Ectodermal cell (in vitro differentiated cells): Measurements from ENCODE around the gene MBNL2.

Experiments
- H3K27ac ChIP-seq: 2 replicates; pipeline ENCODE4 v1.7.0; 2013; ENCODE audit warnings: mild to moderate bottlenecking, low read depth, low read length; ENCODE audit not compliant: insufficient read depth, poor library complexity, severe bottlenecking
- H3K27me3 ChIP-seq: 2 replicates; pipeline ENCODE4 v1.7.0; 2013; ENCODE audit warnings: mild to moderate bottlenecking, low read length; ENCODE audit not compliant: insufficient read depth, control insufficient read depth, poor library complexity, severe bottlenecking
- H3K36me3 ChIP-seq: one replicate; pipeline ENCODE4 v1.7.0; 2013; ENCODE audit warnings: low read length; ENCODE audit not compliant: control insufficient read depth, insufficient read depth
- H3K4me1 ChIP-seq: one replicate; pipeline ENCODE4 v1.7.0; 2013; ENCODE audit warnings: low read length; ENCODE audit not compliant: control insufficient read depth, insufficient read depth
- H3K4me3 ChIP-seq: 2 replicates; pipeline ENCODE4 v1.7.0; 2013; ENCODE audit warnings: low read depth, low read length, control low read depth; ENCODE audit not compliant: insufficient read depth
- H3K9me3 ChIP-seq: 2 replicates; pipeline ENCODE4 v1.7.0; 2013; ENCODE audit warnings: mild to moderate bottlenecking, low read length, moderate library complexity; ENCODE audit not compliant: control insufficient read depth
- WGBS, 2 experiments: methylation state at CpG; one replicate each; pipeline ENCODE4 v1.1.7; 2013; ENCODE audit warnings: missing lambda C conversion rate in 2 of 2; 5-methylcytosine and 5-hydroxymethylcytosine counted together

Gene MBNL2

GRCh38 chr13:97269603-97270002, 47.5 kb downstream of the MBNL2 start:
- WGBS, 2 experiments, result 91 to 100% methylated on average over 2 of the region's 3 CpGs
- no peaks in the 10 kb centered on the region for H3K27me3 ChIP-seq
- H3K36me3 ChIP-seq, result no peaks in the 10 kb centered on the region
- H3K9me3 ChIP-seq, result no peaks in the 10 kb centered on the region
- peaks cover 15% of the 10 kb centered on the region for H3K4me1 ChIP-seq
- H3K4me3 ChIP-seq, result no peak overlapping the region
- no peak overlapping the region for H3K27ac ChIP-seq

GRCh38 chr13:97272526-97272925, 50.4 kb downstream of the MBNL2 start:
- no CpG with 5 or more reads among the region's 1 CpG for WGBS, 2 experiments

GRCh38 chr13:97273341-97273831, 51.3 kb downstream of the MBNL2 start:
- H3K27ac ChIP-seq, result no peak overlapping the region
- H3K4me3 ChIP-seq, result no peak overlapping the region
- no peaks in the 10 kb centered on the region for H3K9me3 ChIP-seq
- H3K4me1 ChIP-seq, result no peaks in the 10 kb centered on the region
- no peaks in the 10 kb centered on the region for H3K27me3 ChIP-seq
- no peaks in the 10 kb centered on the region for H3K36me3 ChIP-seq
- 85 to 96% methylated on average over 5 of the region's 5 CpGs for WGBS, 2 experiments

More at GRCh38 chr13:97272526-97272925, 50.4 kb downstream of the MBNL2 start:
- H3K4me3 ChIP-seq, result no peak overlapping the region
- H3K36me3 ChIP-seq, result no peaks in the 10 kb centered on the region
- no peaks in the 10 kb centered on the region for H3K9me3 ChIP-seq
- H3K4me1 ChIP-seq, result peaks cover 3% of the 10 kb centered on the region
- H3K27ac ChIP-seq, result no peak overlapping the region
- no peaks in the 10 kb centered on the region for H3K27me3 ChIP-seq

GRCh38 chr13:97274829-97275649, 52.9 kb downstream of the MBNL2 start:
- no peaks in the 10 kb centered on the region for H3K27me3 ChIP-seq
- H3K9me3 ChIP-seq, result no peaks in the 10 kb centered on the region
- H3K4me1 ChIP-seq, result no peaks in the 10 kb centered on the region
- no peak overlapping the region for H3K27ac ChIP-seq
- 94 to 98% methylated on average over 7 of the region's 7 CpGs for WGBS, 2 experiments
- H3K36me3 ChIP-seq, result no peaks in the 10 kb centered on the region
- no peak overlapping the region for H3K4me3 ChIP-seq

- Histone ChIP-seq H3K9me3 (no peaks in the 10 kb centered on the region), H3K36me3 (no peaks in the 10 kb centered on the region), H3K27ac (no peak overlapping the region), H3K27me3 (no peaks in the 10 kb centered on the region), H3K4me3 (no peak overlapping the region), H3K4me1 (no peaks in the 10 kb centered on the region)
- 89 to 93% methylated on average over 8 of the region's 8 CpGs for WGBS, 2 experiments
Observed at GRCh38 chr13:97275776-97276501, 53.8 kb downstream of the MBNL2 start.

- Histone ChIP-seq H3K27me3 (no peaks in the 10 kb centered on the region), H3K4me1 (no peaks in the 10 kb centered on the region), H3K4me3 (no peak overlapping the region), H3K9me3 (no peaks in the 10 kb centered on the region), H3K27ac (no peak overlapping the region), H3K36me3 (no peaks in the 10 kb centered on the region)
- WGBS, 2 experiments, result 94 to 98% methylated on average over 1 to 2 of the region's 2 CpGs
Observed at GRCh38 chr13:97276862-97277269, 54.7 kb downstream of the MBNL2 start.

- Histone ChIP-seq H3K4me3 (no peak overlapping the region), H3K27me3 (no peaks in the 10 kb centered on the region), H3K4me1 (no peaks in the 10 kb centered on the region), H3K27ac (no peak overlapping the region), H3K36me3 (no peaks in the 10 kb centered on the region), H3K9me3 (no peaks in the 10 kb centered on the region)
- 82% methylated on average over 8 to 9 of the region's 9 CpGs for WGBS, 2 experiments
Observed at GRCh38 chr13:97278435-97279411, 56.6 kb downstream of the MBNL2 start.

- Histone ChIP-seq H3K27ac (no peak overlapping the region), H3K4me3 (no peak overlapping the region), H3K9me3 (no peaks in the 10 kb centered on the region), H3K4me1 (no peaks in the 10 kb centered on the region), H3K27me3 (no peaks in the 10 kb centered on the region), H3K36me3 (no peaks in the 10 kb centered on the region)
- 92 to 93% methylated on average over 5 of the region's 5 CpGs for WGBS, 2 experiments
Observed at GRCh38 chr13:97279913-97280312, 57.8 kb downstream of the MBNL2 start.

- H3K4me3 ChIP-seq, result no peak overlapping the region
- no peaks in the 10 kb centered on the region for H3K9me3 ChIP-seq
- H3K27me3 ChIP-seq, result no peaks in the 10 kb centered on the region
- no peak overlapping the region for H3K27ac ChIP-seq
- no peaks in the 10 kb centered on the region for H3K36me3 ChIP-seq
- no peaks in the 10 kb centered on the region for H3K4me1 ChIP-seq
- 81 to 82% methylated on average over 4 of the region's 4 CpGs for WGBS, 2 experiments
Observed at GRCh38 chr13:97280478-97280877, 58.3 kb downstream of the MBNL2 start.
